Heart right ventricle (tissue), 16 donors: ENCODE results near the gene PRPS1. TPM values are rescaled to one million over a fixed set of nuclear protein-coding genes. Genes with fewer than 3 reads are reported as not detected.
A peak's percentile ranks its signal among the peaks of the same experiment; 100 is the strongest.

Experiments
- ATAC-seq, 8 donors: fragments of 200-7000 bp; cut with Tn5 transposase; one replicate each; pipeline ENCODE4 v1.9.1; 2020; ENCODE audit warnings: mild to moderate bottlenecking in 8 of 8, moderate library complexity in 8 of 8, moderate number of reproducible peaks in 1 of 8
- DNase-seq, 2 donors: peaks; one replicate each; pipeline ENCODE4 v3.0.0-alpha.2; 2020
- H3K27ac ChIP-seq, 10 donors: fragments of 200-600 bp; sonication (generic) in 2 of 10; one replicate each; pipeline versions ENCODE4 v1.5.0 to v1.8.0; 2020 to 2022; ENCODE audit warnings: mild to moderate bottlenecking in 3 of 10
- H3K27me3 ChIP-seq, 7 donors: fragments of 200-600 bp; one replicate each; pipeline ENCODE4 v1.8.0; 2021 to 2022; ENCODE audit warnings: mild to moderate bottlenecking in 2 of 7
- H3K36me3 ChIP-seq, 9 donors: fragments of 200-600 bp; sonication (generic) in 1 of 9; one replicate each; pipeline versions ENCODE4 v1.5.0 to v1.8.0; 2020 to 2022; ENCODE audit warnings: mild to moderate bottlenecking in 2 of 9
- H3K4me1 ChIP-seq, 9 donors: fragments of 200-600 bp; sonication (generic) in 1 of 9; one replicate each; pipeline versions ENCODE4 v1.5.0 to v1.8.0; 2020 to 2022; ENCODE audit warnings: mild to moderate bottlenecking in 4 of 9
- H3K4me3 ChIP-seq, 10 donors: fragments of 200-600 bp; sonication (generic) in 2 of 10; one replicate each; pipeline versions ENCODE4 v1.5.0 to v1.8.0; 2020 to 2022; ENCODE audit warnings: mild to moderate bottlenecking in 7 of 10, moderate library complexity in 2 of 10
- H3K9me3 ChIP-seq, 11 donors: fragments of 200-600 bp in 10 of 11; sonication (generic) in 2 of 11; one replicate each; pipeline versions ENCODE4 v1.5.0 to v1.8.0; 2013 to 2022; ENCODE audit warnings: mild to moderate bottlenecking in 2 of 11, control low read depth in 1 of 11, moderate library complexity in 1 of 11
- WGBS, 2 donors: extraction: QIAGEN DNeasy Blood & Tissue Kit; methylation state at CpG; one replicate each; pipeline ENCODE4 v1.1.7; 2013; ENCODE audit warnings: inconsistent platforms in 1 of 2; 5-methylcytosine and 5-hydroxymethylcytosine counted together
- intact Hi-C, 10 donors: fragments of 100-400 bp; cut with DNase I; formaldehyde crosslinking; loops; one replicate each; pipeline versions ENCODE4 v1.11.1 to v1.14.2; 2022
- polyA plus RNA-seq, 2 donors: library from polyadenylated mRNA; stranded (reverse); fragments of 200-250 nt; gene quantifications; one replicate each; pipeline ENCODE4 v1.2.3, GENCODE V29; 2013
- total RNA-seq, 10 donors: library from RNA; stranded (reverse); fragmentation: NEBNext Ultra II Directional in 3 of 10; extraction: Animal tissue kit (Norgen Biotek cat#: 25700) in 3 of 10; gene quantifications; one replicate each; pipeline versions ENCODE4 v1.2.1 to v1.2.4, GENCODE V29; 2021 to 2023
- TF ChIP-seq, protein P1 (sequence below), 9 donors: fragments of 200-600 bp; sonication (generic) in 2 of 9; IDR thresholded peaks; one replicate each; pipeline versions ENCODE4 v1.5.0 to v1.8.0; 2021 to 2022; ENCODE audit warnings: antibody characterized with exemption in 9 of 9, mild to moderate bottlenecking in 5 of 9, moderate library complexity in 1 of 9
- donor health status: Arrhythmogenic right ventricular cardiomyopathy.
- donor health status: ischemic (EF 13 %, LVEDD 7.1; RV severe dilation, severe dysfunction).
- donor health status: healthy with polysubstance abuse.
- donor health status: DM: no; HTN: yes; CAD: no.
- donor health status: DM: no; HTN: no; CAD: no.
- donor health status: ischemic (EF 25% LVEDD 6.9; RV normal size, moderate dysfunction).
- donor health status: ischemic (EF 25% LVEDD 5.7; RV mildly dilated, moderate dysfunction).
- donor health status: healthy.
- donor health status: DM: yes; HTN: yes; CAD: no.
- donor health status: Ischemic cardiomyopathy.
- donor health status: ischemic (EF 35%, LVEDD 5.7; RV mildly dilated, moderate dysfunction).
- donor health status: nonischemic (EF 11% LVEDD 7.7; RV severe dilation, severe dysfunction).
- donor health status: DM: yes; HTN: yes; CAD: no.
- donor health status: PGD.
- donor health status: ischemic (EF 29% LVEDD 5.4; RV normal size, mild dysfunction).
- donor health status: nonischemic (EF 23%, LVEDD 6.1; RV moderate dilation, normal function).

PRPS1 gene
- total and polyA plus RNA-seq, 12 donors: 4.9 to 31.6 (median 27.0) TPM

- 30 to 56% methylated on average over 7 of the region's 7 CpGs for WGBS, 2 donors
- H3K36me3 ChIP-seq: no peaks in the 10 kb centered on the region
- peak overlapping the region; percentile 82 to 92 (median 90) for H3K27ac ChIP-seq
- intact Hi-C loops: loop anchor here in 8 of 10 donors (1.0 to 10.0 kb wide), 7 partner anchors 43 to 103 kb away; partner anchors contain the start of genes TSC22D3 (in 5 of the 8) and NCBP2L (in 4 of the 8)
- H3K4me3 ChIP-seq: peak overlapping the region in 3 of 10 donors; percentile 8 to 56 (median 28)
- H3K27me3 ChIP-seq: peaks cover 0 to 52% (median 0%) of the 10 kb centered on the region in 7 donors
- DNase-seq (peak; percentile 79 to 80), ATAC-seq (peak; percentile 55 to 88 (median 76))
- H3K4me1 ChIP-seq: peaks cover 0 to 68% (median 45%) of the 10 kb centered on the region in 9 donors
- TF ChIP-seq, protein P1, sequence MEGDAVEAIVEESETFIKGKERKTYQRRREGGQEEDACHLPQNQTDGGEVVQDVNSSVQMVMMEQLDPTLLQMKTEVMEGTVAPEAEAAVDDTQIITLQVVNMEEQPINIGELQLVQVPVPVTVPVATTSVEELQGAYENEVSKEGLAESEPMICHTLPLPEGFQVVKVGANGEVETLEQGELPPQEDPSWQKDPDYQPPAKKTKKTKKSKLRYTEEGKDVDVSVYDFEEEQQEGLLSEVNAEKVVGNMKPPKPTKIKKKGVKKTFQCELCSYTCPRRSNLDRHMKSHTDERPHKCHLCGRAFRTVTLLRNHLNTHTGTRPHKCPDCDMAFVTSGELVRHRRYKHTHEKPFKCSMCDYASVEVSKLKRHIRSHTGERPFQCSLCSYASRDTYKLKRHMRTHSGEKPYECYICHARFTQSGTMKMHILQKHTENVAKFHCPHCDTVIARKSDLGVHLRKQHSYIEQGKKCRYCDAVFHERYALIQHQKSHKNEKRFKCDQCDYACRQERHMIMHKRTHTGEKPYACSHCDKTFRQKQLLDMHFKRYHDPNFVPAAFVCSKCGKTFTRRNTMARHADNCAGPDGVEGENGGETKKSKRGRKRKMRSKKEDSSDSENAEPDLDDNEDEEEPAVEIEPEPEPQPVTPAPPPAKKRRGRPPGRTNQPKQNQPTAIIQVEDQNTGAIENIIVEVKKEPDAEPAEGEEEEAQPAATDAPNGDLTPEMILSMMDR (IDR thresholded peaks at IDR 0.05): no peak
- no peaks in the 10 kb centered on the region for H3K9me3 ChIP-seq
These were observed 45.7 kb downstream of the PRPS1 start for GRCh38 chrX:107673933-107674479.

DNA sequence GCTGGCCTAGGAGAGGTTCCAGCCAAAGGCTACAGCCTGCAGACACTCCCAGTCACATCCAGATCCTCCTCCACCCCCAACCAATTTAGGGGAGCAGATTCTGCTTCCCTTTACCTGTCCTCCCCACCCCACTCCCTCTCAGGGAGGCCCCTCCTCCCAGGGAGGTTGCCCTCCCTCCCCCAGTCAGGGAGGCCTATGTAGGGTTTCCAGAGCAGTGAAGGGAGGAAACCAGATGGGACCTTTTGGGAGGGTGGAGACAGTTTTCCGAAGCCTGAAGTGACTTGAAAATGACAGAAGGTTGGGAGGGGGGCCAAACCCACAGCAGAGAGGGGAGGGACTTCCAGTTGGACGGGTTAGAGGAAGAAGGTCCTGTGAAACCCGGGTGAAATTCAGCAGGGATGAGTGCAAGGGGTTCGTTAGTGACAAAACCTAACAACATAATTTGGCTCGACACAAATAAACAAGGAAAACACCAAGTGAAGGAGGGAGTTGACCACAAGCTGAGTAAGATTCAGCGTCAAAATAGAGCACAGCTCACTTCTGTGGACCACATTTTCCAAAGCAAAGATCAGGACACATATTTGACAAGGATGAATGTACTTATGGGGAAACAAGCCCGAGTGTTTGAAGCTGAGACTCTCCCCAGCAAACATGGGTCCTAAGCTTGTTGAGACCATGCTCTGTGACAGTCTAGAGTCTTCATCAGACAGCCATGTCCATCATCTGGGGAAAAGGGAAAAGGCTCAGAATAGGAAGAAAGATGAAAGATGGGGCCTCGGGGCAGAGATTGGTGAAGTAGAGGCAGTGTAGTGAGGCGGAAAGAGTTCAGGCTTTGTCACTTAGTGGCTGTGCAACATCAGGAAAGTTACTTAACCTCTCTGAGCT, 46.4 kb downstream of the PRPS1 start:
- WGBS, 2 donors: 35 to 49% methylated on average over 9 of the region's 9 CpGs
- ATAC-seq (peak; percentile 18 to 61 (median 47)), DNase-seq (peak; percentile 42 to 73)
- intact Hi-C loops: loop anchor here in 9 of 10 donors (1.0 to 10.0 kb wide), 8 partner anchors 38 to 103 kb away; partner anchors contain the start of genes TSC22D3 (in 4 of the 9) and NCBP2L (in 3 of the 9)
- peak overlapping the region; percentile 82 to 92 (median 90) for H3K27ac ChIP-seq
- peaks cover 0 to 53% (median 0%) of the 10 kb centered on the region in 7 donors for H3K27me3 ChIP-seq
- no peaks in the 10 kb centered on the region for H3K36me3 ChIP-seq
- peak overlapping the region in 5 of 10 donors; percentile 8 to 56 (median 31) for H3K4me3 ChIP-seq
- H3K9me3 ChIP-seq: no peaks in the 10 kb centered on the region
- H3K4me1 ChIP-seq: peaks cover 0 to 69% (median 51%) of the 10 kb centered on the region in 9 donors
- TF ChIP-seq, protein P1 (IDR thresholded peaks at IDR 0.05): no peak

GRCh38 chrX:107675365-107675654, 47.0 kb downstream of the PRPS1 start:
- Histone ChIP-seq H3K9me3 (no peaks in the 10 kb centered on the region), H3K36me3 (no peaks in the 10 kb centered on the region), H3K27ac (peak overlapping the region; percentile 82 to 92 (median 90)), H3K4me1 (peaks cover 0 to 70% (median 51%) of the 10 kb centered on the region in 9 donors), H3K27me3 (peaks cover 0 to 50% (median 0%) of the 10 kb centered on the region in 7 donors), H3K4me3 (peak overlapping the region in 7 of 10 donors; percentile 31 to 56 (median 46))
- DNase-seq (no peak), ATAC-seq (no peak)
- intact Hi-C loops: loop anchor here in 7 of 10 donors (2.0 to 10.0 kb wide), 6 partner anchors 37 to 99 kb away; partner anchors contain the start of gene TSC22D3 (in 1 of the 7)
- TF ChIP-seq, protein P1 (IDR thresholded peaks at IDR 0.05): no peak
- 90 to 100% methylated on average over 1 of the region's 1 CpG for WGBS, 2 donors
